Stimulated activated CD4-positive, alpha-beta T cell treated with anti-CD3 and anti-CD28 coated beads, Interleukin-12 subunit alpha, Interleukin-12 subunit beta, amount 100 ng/mL, for 24 hours (primary cell): Measurements from ENCODE around the gene MCTP2.

Experiments
- DNase-seq, 2 experiments: peaks; one replicate each; pipeline ENCODE4 v3.0.0-alpha.2; 2020; ENCODE audit warnings: low read depth in 2 of 2

The MCTP2 gene

GRCh38 chr15:94395640-94396039, 164.3 kb downstream of the MCTP2 start:
- no peak for DNase-seq

DNA sequence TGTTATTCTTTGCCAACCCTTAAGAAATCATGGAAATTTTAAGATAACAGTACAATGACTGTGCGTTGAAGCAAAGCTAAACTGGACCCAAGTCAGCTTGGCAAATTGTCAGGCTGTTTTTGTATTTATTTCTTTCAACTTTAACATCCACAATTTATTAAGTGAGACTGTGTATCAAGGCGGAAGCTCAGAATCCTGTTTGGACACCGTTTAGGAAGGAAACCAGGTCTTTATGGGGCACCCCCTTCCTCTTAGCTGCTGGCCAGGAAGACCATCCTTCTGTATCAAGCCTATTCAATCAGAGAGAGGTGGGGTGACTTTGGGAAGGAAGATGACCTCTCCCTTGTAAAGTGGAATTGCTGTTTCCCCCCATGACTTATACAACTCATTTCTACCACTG, 166.0 kb downstream of the MCTP2 start:
- DNase-seq, result no peak

GRCh38 chr15:94398001-94398400, 166.6 kb downstream of the MCTP2 start:
- DNase-seq, result no peak

DNA sequence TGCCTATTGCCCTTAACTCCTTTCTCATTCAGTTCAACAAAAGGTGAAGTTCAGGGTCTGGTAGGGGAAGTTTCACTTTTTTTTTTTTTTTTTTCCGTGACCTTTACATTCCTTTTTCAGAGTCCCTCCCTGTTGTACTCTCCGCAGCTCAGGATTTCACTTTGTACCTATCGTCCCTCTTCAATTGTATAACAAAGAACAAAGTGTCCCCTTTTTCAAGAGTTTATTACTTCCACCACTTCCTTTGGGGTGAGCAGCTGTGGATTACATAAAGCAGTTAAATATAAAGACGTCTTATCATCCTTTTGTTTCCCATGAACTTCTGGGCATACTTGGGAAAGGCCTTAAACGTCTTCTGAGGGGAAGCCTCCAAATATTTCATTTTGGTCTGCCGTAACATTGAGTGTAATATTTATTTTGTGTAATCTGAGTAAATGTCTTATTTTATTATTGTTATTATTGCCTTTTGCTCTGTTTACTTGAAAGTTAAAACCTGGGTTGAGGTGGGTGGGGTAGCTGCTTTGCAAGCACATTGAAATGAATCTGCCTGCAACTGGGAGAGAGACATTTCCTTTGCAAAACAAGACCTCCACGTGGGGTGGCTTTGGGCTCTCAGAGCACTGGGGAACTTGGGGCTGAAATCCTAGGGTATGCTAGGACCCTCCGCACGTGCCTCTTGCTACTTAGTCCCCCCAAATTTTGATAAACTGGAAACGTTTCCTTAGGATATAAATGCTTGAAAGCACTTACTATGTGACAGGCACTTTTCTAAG, 169.4 kb downstream of the MCTP2 start:
- no peak for DNase-seq

DNA sequence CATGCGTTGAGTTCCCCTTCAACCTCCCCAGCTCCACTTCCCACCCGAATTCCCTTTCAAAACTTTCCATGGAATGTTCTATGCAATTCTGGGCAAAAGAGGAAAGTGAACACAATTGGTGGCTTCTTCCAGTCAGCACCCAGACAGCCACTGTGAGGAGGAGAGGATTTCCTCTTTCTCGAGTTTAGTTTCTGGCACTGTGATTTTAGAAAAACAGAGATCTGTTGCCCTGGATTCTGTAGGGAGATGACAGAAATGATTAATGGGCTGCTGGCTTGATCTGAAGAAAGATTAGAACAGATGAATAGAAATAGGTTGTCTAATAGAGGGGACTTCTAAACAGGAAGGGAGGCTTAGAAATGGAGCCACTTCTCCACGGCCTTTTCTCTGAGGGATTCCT, 172.0 kb downstream of the MCTP2 start:
- no peak for DNase-seq

- no peak for DNase-seq
These were observed 173.4 kb downstream of the MCTP2 start for GRCh38 chr15:94404733-94405283.

GRCh38 chr15:94411285-94411684, 179.9 kb downstream of the MCTP2 start:
- DNase-seq, result no peak

GRCh38 chr15:94411846-94412245, 180.5 kb downstream of the MCTP2 start:
- DNase-seq, result no peak

GRCh38 chr15:94412979-94413746, 181.8 kb downstream of the MCTP2 start:
- DNase-seq, result no peak

DNA sequence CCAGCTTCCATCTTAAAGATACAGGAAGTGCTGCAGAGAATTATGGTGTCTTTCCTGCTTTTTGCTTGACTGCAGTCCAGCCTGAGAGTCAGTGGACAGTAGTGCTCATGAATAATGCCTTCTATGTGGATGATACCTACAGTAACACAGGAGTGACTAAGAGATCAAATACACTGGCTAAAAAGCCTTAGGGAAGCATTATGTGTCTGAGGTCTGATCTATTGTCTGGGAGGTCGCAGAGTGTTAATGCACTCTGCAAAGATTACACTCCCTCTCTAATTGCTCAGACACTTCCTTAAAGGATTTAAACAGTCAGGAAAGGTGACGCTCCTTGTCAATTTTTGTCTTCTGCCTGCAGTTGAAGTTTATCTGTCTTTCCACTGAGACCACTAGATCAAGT, 183.6 kb downstream of the MCTP2 start:
- no peak for DNase-seq

DNA sequence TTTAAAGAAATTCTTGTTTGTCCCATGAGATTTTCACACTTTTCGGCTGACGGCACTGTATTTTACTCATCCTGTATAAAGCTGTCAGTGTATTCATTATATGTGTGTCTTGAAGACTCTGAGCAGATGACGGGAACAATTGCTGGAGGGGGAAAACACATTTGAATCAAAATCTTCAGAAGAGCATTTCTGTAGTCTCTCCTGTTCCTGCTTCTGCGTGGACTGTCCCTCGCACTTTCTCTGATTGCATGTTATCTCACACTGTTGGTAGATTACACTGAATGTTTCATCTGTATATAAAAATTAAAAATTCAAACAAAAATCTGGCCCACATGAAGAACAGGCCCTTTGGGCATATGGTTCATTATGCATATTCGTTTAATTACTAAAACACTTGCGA, 184.9 kb downstream of the MCTP2 start:
- DNase-seq, result no peak

DNA sequence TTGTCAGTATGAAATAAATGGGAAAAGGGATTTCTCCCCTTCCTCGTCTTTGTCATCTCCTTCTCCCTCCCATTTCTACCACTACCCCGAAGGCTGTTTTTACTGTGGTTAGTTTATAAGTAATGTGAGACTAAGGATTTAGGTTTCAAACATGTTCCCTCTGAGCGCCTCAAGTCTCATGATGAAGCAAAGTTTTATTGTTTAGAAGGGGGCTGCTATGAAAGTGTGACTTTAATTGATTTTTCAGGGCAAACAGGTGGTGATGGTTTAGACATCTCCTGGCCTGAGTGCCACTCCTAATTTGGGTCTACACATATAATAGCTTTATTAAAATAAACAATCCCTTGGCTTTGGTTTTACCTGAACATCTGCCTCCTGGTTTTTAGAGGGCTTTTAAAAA, 185.5 kb downstream of the MCTP2 start:
- no peak for DNase-seq

GRCh38 chr15:94417501-94418293, 186.3 kb downstream of the MCTP2 start:
- DNase-seq, result no peak

DNA sequence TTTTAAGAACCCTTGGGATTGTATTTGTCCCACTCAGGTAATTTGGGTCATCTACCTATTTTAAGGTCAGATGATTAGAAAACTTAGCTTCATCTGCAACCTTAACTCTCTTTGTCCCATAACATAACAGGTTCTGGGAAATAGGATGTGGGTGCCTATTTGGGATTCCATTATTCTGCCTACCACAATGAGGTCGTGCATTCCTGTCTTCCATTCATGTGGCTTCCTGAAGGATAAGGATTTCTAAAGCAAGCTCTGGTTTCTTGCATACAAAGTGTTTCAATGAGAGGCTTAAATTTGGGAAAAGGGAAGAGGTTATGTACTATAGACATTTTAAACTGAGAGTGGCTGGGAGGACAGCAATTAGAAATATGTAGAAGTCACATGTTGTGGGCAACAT, 190.3 kb downstream of the MCTP2 start:
- DNase-seq, result no peak

- DNase-seq, result no peak
These were observed 200.9 kb downstream of the MCTP2 start for GRCh38 chr15:94432279-94432678.

DNA sequence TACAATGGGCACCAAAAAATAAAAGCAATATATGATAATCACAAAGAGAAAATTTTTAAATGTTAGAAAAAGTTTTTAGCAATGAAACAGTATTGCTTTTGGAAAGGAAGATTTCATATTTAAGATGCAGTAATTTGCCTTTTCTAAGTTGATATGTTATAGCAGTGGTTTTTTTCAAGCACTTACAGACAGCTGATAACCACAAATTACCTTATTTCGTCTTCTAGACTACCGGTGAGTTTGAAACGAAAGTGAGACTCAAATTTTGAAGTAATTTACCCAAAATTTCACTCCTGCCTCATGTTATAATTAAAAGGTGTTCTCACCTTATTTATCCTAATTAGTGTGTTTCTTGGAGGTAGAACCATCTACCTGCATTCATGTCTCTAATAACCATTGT, 207.8 kb downstream of the MCTP2 start:
- no peak for DNase-seq

- DNase-seq, result no peak
These were observed 210.4 kb downstream of the MCTP2 start for GRCh38 chr15:94441760-94442159.

- DNase-seq, result no peak
These were observed 211.1 kb downstream of the MCTP2 start for GRCh38 chr15:94442480-94442879.

- no peak for DNase-seq
These were observed 211.8 kb downstream of the MCTP2 start for GRCh38 chr15:94443186-94443585.

DNA sequence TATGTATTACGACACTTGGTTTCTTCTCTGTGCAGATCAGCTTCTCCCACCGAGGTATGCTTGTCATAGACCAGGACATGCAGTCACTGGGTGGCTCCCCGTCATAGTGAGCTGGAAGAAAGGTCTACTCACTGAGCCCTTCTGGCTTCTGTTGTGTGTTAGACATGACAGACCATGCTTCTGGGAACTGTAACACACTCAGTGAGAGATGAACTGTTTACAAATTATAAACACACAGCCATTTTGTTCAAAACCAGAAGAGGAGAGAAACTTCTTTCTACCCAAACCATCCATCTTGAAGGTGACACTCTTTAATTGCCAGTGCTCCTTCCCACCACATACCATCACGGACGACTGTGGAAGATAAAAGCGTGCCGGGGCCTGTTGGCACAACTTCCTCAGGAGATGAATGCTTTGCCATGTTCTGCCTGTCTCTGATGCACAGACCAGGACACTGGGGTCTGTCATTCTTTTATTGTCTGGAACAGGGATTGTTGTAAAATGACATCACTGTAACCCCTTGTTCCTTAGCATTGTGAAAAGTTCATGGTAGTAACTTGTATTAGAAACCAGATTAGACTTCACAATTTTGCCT, 214.3 kb downstream of the MCTP2 start:
- no peak for DNase-seq

DNA sequence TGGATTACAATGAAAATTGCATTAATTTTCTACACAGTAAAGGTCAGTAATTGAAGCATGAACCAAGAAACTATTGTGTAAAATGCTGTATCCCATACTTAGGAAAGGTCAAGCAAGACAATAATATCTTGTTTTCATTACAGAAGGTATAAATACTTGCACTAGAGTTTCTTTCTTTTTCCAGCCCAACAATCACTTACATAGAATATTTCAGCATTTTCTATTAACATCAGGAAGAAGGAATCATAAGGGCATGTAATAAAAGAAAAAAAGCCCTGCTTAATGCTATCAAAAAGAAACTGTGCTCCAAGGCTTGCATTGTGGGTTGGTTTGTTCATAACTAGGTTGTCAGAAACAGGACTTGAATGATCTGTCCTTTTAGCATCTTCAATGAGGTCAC, 215.1 kb downstream of the MCTP2 start:
- no peak for DNase-seq

GRCh38 chr15:94451466-94451865, 220.1 kb downstream of the MCTP2 start:
- no peak for DNase-seq
